ENCODE data around the gene GPRIN1. TPM values are rescaled to one million over a fixed set of nuclear protein-coding genes. Genes with fewer than 3 reads are reported as not detected.

Gene GPRIN1
- total RNA-seq (2022; extraction: Qiagen RNA extraction), result 7.1 to 9.6 TPM (median 8.5 TPM) in 5 replicates

DNA sequence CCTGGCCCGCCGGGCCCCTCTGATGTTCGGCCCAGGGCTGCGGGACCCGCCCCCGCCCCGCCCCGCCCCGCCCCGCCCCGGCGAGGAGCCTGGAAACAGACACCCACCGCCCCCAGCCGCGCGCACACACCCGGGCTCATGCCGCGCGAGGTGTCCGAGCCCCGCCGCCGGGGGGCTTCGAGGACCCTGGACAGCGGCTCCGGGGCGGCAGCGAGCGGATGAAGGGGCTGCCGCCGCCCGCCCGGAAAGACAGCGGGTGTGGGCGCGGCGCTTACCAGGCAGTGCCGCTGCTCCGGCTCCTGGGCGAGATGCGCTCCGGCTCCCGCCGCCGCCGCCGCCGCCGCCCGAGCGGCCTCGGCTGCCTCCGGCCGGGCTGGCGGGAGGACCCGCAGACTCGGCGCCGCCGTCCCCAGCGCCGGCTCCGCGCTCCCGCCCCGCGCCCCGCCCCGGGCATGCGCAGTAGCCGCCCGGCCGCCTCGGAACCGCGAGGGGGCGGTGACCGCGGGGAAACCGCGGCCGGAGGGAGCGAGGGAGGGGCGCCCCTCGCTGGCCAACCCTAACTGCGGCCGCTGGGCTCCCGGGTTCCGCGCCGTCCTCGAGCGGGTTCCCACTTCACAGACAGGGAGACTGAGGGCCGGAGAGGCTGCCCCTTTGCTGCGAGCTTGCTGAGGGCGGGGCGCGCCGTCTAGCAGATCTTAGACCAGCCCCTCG lies at the start of gene GPRIN1:
Gene GPRIN1 (minus strand): TSS at position 433 of the 711 bp plus-strand sequence. CDS start 10,322 bp downstream, outside the sequence.

DNA sequence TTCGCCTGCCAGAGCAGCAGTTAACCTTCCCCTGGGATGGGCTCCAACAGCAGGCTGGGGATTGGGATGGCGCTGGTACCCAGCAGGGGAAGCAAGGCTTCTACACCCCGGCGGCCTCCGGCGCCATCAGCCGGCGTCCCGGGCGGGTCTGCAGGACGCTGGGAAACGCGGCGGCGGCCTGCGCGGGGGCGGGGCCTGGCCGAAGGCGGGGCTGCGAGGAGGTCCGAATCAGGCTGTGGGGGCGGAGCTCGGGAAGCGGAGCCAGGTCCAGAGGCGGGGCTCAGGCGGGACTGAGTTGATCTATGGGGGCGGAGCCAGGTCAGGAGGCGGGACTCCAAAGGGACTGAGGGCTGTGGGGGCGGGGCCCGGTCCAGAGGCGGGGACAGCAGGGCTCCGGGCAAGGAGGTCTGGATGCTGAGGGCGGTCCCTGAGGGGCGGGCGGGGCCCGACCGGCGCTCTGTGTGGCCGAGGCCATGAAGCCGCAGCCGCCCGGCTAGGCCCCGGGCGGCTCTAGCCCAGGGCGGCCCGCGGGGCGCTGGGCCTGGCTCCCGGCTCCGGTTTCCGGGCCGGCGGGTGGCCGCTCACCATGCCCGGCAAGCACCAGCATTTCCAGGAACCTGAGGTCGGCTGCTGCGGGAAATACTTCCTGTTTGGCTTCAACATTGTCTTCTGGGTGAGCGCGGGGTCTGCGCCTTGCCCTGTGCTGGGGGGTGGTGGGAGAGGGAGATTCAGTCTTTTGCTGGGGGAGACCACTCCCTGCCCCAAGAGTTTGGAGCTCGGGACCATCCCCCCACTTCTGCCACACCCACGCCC lies 37.3 kb upstream of the GPRIN1 start, which contains the start of gene TSPAN17:
Gene TSPAN17 (plus strand): TSS at position 455 of the 813 bp plus-strand sequence. CDS start 132 bp downstream, at position 587.

DNA sequence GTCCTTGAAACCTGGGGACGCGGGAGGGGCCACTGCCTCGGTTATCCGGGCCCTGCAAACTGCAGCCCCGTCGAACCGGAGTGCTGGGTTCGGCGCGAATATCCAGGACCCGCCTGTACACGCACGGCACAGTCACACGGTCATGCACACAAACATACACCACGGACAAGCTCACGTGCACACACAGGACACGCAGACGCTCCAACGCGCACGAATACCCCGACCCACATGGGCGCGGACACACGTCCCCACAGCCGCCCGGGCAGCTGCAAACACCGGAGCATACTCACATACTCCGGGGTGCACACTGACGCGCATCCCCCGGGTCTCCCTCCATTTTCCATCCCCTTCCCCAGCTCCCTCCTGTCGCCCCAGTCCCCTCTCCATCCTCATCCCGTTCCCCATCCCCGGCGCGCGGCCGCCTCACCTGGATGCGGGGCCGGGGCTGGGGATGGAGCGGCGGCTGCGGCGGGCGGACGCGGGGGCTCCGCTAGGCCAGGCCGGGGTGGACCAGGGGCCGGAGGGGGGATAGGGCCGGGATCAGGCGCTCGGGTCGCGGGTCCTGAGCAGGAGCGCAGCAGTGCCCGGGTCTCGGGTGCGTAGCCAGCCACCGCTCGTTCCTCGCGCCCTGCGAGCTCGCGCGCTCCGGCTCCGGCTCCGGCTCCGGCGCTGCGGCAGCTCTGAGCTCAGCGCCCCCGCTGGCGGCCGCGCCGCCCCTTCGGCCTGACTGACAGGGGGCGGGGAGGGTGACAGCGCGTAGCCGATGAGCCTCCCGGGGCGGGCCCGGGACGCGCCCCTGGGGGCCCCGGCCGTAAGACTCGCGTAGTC lies 20.1 kb upstream of the GPRIN1 start, which contains the start of the genes EIF4E1B and SNCB:
Gene EIF4E1B (plus strand): TSS at position 823 of the 828 bp plus-strand sequence. CDS start 12,113 bp downstream, outside the sequence.
Gene SNCB (minus strand): TSS at position 682 of the 828 bp plus-strand sequence. CDS start 880 bp downstream, outside the sequence.

DNA sequence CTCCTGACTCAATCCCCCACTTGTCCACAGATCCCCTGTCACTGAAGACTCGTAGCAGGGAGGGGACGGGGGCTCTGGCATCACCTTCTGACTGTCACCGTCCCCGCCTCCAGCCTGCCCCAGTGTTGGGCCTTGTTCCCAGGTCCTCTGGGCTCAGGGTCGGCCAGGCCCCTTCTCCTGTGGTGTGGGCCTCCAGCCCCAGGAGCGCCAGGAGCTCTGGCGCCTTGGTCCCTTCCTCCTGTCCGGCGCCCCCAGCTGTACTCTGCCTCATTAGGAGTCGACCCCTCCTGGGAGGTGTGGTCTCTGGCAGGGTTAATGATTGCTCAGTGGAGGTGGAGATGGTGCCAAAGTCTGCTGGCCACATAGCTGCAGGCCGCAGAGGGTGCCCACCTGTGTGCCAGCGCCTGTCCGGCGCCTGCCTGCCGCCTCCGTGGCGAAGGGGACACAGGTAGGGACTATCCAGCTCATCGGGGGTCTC lies 61.0 kb downstream of the GPRIN1 start, which contains the start of gene CDHR2:
Gene CDHR2 (plus strand): TSS at position 376 of the 478 bp plus-strand sequence. CDS start 16,011 bp downstream, outside the sequence.

Other genes starting within 250 kb of the GPRIN1 start
- 61.5 to 81.2 TPM (median 73.8 TPM) in 5 replicates for gene KIAA1191, start 248.4 kb downstream of the GPRIN1 start, total RNA-seq (2022; extraction: Qiagen RNA extraction)
- 0.23 to 0.61 TPM (median 0.35 TPM) in 5 replicates for gene ARL10, start 244.7 kb downstream of the GPRIN1 start, total RNA-seq (2022; extraction: Qiagen RNA extraction)
- gene NOP16, start 221.6 kb downstream of the GPRIN1 start, total RNA-seq (2022; extraction: Qiagen RNA extraction), result 121 to 135 TPM (median 127 TPM) in 5 replicates
- 249 to 273 TPM (median 257 TPM) in 5 replicates for gene HIGD2A, start 221.4 kb downstream of the GPRIN1 start, total RNA-seq (2022; extraction: Qiagen RNA extraction)
- gene CLTB, start 193.6 kb downstream of the GPRIN1 start, total RNA-seq (2022; extraction: Qiagen RNA extraction), result 74.9 to 118 TPM (median 111 TPM) in 5 replicates
- gene FAF2, start 161.8 kb downstream of the GPRIN1 start, total RNA-seq (2022; extraction: Qiagen RNA extraction), result 43.1 to 53.0 TPM (median 45.9 TPM) in 5 replicates
- gene RNF44, start 72.8 kb downstream of the GPRIN1 start, total RNA-seq (2022; extraction: Qiagen RNA extraction), result 27.0 to 44.7 TPM (median 41.0 TPM) in 5 replicates
- 0.12 to 0.18 TPM (median 0.15 TPM) in 5 replicates for gene CDHR2, start 60.8 kb downstream of the GPRIN1 start, total RNA-seq (2022; extraction: Qiagen RNA extraction)
- gene SNCB, start 20.4 kb upstream of the GPRIN1 start, total RNA-seq (2022; extraction: Qiagen RNA extraction), result 0.65 to 1.6 TPM (median 1.1 TPM) in 5 replicates
- not detected in 5 replicates for gene EIF4E1B, start 20.5 kb upstream of the GPRIN1 start, total RNA-seq (2022; extraction: Qiagen RNA extraction)
- gene TSPAN17, start 37.3 kb upstream of the GPRIN1 start, total RNA-seq (2022; extraction: Qiagen RNA extraction), result 54.7 to 69.3 TPM (median 61.2 TPM) in 5 replicates
- 0.15 to 0.38 TPM (median 0.31 TPM) in 5 replicates for gene UNC5A, start 200.4 kb upstream of the GPRIN1 start, total RNA-seq (2022; extraction: Qiagen RNA extraction)